OCI-LY7 (cell line): ENCODE results near the gene EDEM3. TPM values are rescaled to one million over a fixed set of nuclear protein-coding genes. Genes with fewer than 3 reads are reported as not detected.

Source experiments
- BruUV-seq: library from RNA; stranded (reverse); fragments of 400-500 nt; replicated peaks from 2 replicates; lab custom pipeline; 2021; lab: Mats Ljungman, UMichigan
- CTCF ChIA-PET: fragments of 300-600 bp; sonication (Branson Sonifier 250); formaldehyde crosslinking; loops from one replicate; lab custom pipeline; 2022; ENCODE audit warnings: antibody characterized with exemption; ENCODE audit not compliant: unreplicated experiment; lab: Charles Lee
- POLR2A ChIA-PET: fragments of 300-600 bp; sonication (Branson Sonifier 250); formaldehyde crosslinking; loops from one replicate; lab custom pipeline; 2022; ENCODE audit warnings: antibody characterized with exemption; lab: Charles Lee
- DNase-seq: peaks from one replicate; pipeline ENCODE4 v3.0.0-alpha.2; 2015; ENCODE audit warnings: low spot score
- H2AFZ ChIP-seq: fragments of 200-600 bp; sonication (generic), shearing (Covaris generic); 2 replicates; pipeline ENCODE4 v1.6.1; 2014; ENCODE audit warnings: mild to moderate bottlenecking, antibody characterized with exemption, low read length, moderate library complexity
- H3K27ac ChIP-seq: fragments of 200-600 bp; sonication (generic); 2 replicates; pipeline ENCODE4 v1.5.1; 2014; ENCODE audit warnings: mixed run types, low read depth, mild to moderate bottlenecking, moderate library complexity, low read length, inconsistent platforms; ENCODE audit not compliant: poor library complexity, severe bottlenecking
- H3K36me3 ChIP-seq: fragments of 200-600 bp; sonication (generic); 2 replicates; pipeline ENCODE4 v1.6.1; 2014; ENCODE audit warnings: mild to moderate bottlenecking, antibody characterized with exemption, low read length, moderate library complexity, mixed read lengths; ENCODE audit not compliant: insufficient read depth
- H3K4me1 ChIP-seq: fragments of 200-600 bp; sonication (generic); 2 replicates; pipeline ENCODE4 v1.5.1; 2014; ENCODE audit warnings: mild to moderate bottlenecking, low read length; ENCODE audit not compliant: insufficient read depth, poor library complexity, severe bottlenecking
- H3K4me2 ChIP-seq: fragments of 200-600 bp; sonication (generic); 2 replicates; pipeline ENCODE4 v1.6.1; 2014; ENCODE audit warnings: mild to moderate bottlenecking, low read length
- H3K4me3 ChIP-seq: fragments of 200-600 bp; sonication (generic); 2 replicates; pipeline ENCODE4 v1.5.1; 2014; ENCODE audit warnings: mild to moderate bottlenecking, low read depth, low read length; ENCODE audit not compliant: poor library complexity, severe bottlenecking
- H3K79me2 ChIP-seq: fragments of 200-600 bp; sonication (generic); 2 replicates; pipeline ENCODE4 v1.6.1; 2016; ENCODE audit warnings: low read depth, mild to moderate bottlenecking, low read length, moderate library complexity, mixed read lengths; ENCODE audit not compliant: insufficient read depth
- H3K9me2 ChIP-seq: fragments of 200-600 bp; sonication (generic); 2 replicates; pipeline ENCODE4 v1.6.1; 2016; ENCODE audit warnings: mild to moderate bottlenecking, low read length, mixed read lengths; ENCODE audit not compliant: insufficient read depth
- H3K9me3 ChIP-seq: fragments of 200-600 bp; sonication (generic); 2 replicates; pipeline ENCODE4 v1.6.1; 2014; ENCODE audit warnings: mild to moderate bottlenecking, mixed run types, low read length, mixed read lengths
- H4K20me1 ChIP-seq: fragments of 200-600 bp; sonication (generic); 2 replicates; pipeline ENCODE4 v1.6.1; 2014; ENCODE audit warnings: mild to moderate bottlenecking, antibody characterized with exemption, low read length, moderate library complexity, mixed read lengths; ENCODE audit not compliant: insufficient read depth
- EZH2phosphoT487 ChIP-seq: fragments of 200-600 bp; sonication (generic); IDR thresholded peaks from 2 replicates; pipeline ENCODE4 v1.6.1; 2018; ENCODE audit warnings: low read depth, borderline replicate concordance, mild to moderate bottlenecking, mixed run types, antibody characterized with exemption, low read length, moderate library complexity, mixed read lengths
- intact Hi-C: fragments of 100-400 bp; cut with micrococcal nuclease; formaldehyde crosslinking; loops from one replicate; pipeline ENCODE4 v1.10.0; 2022; ENCODE audit not compliant: unreplicated experiment
- total RNA-seq, 2 experiments: library from RNA; depleted of rRNA in 1 of 2; stranded (reverse); fragments of >200 nt in 1 of 2; shearing (Covaris generic) in 1 of 2; gene quantifications; 2 replicates each; pipeline ENCODE4 v1.2.3, GENCODE V29; 2014 to 2022
- TF ChIP-seq, protein P1 (sequence below): fragments of 200-600 bp; sonication (generic); conservative IDR thresholded peaks from 2 replicates; pipeline ENCODE4 v1.5.1; 2014; ENCODE audit warnings: mild to moderate bottlenecking, antibody characterized with exemption, low read length, moderate library complexity, mixed read lengths

EDEM3 gene
- total RNA-seq, 2 experiments from 2014 or later, result 19.5 to 27.4 TPM

GRCh38 chr1:184739796-184740195 lies 14.9 kb downstream of the EDEM3 start:
- Histone ChIP-seq H2AFZ (no peak overlapping the region), H3K36me3 (peaks cover 20% of the 10 kb centered on the region), H3K9me3 (no peaks in the 10 kb centered on the region), H3K79me2 (no peaks in the 10 kb centered on the region), H3K4me2 (no peak overlapping the region), H4K20me1 (no peaks in the 10 kb centered on the region), H3K4me1 (peaks cover 7% of the 10 kb centered on the region), H3K9me2 (no peaks in the 10 kb centered on the region), H3K4me3 (no peak overlapping the region), H3K27ac (no peak overlapping the region)
- no peak for TF ChIP-seq EZH2phosphoT487
- TF ChIP-seq, protein P1, sequence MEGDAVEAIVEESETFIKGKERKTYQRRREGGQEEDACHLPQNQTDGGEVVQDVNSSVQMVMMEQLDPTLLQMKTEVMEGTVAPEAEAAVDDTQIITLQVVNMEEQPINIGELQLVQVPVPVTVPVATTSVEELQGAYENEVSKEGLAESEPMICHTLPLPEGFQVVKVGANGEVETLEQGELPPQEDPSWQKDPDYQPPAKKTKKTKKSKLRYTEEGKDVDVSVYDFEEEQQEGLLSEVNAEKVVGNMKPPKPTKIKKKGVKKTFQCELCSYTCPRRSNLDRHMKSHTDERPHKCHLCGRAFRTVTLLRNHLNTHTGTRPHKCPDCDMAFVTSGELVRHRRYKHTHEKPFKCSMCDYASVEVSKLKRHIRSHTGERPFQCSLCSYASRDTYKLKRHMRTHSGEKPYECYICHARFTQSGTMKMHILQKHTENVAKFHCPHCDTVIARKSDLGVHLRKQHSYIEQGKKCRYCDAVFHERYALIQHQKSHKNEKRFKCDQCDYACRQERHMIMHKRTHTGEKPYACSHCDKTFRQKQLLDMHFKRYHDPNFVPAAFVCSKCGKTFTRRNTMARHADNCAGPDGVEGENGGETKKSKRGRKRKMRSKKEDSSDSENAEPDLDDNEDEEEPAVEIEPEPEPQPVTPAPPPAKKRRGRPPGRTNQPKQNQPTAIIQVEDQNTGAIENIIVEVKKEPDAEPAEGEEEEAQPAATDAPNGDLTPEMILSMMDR, result no peak
- POLR2A ChIA-PET, result interaction anchor here (0.6 kb wide), 2 partner anchors 15 to 480 kb away, joined by 3 read pairs; no protein-coding TSS in a partner anchor
- DNase-seq, result no peak
- CTCF ChIA-PET, result no interaction called here
- intact Hi-C loops, result no loop called here
- BruUV-seq, result no TSS peak

GRCh38 chr1:184739070-184739469 lies 15.6 kb downstream of the EDEM3 start:
- Histone ChIP-seq H4K20me1 (no peaks in the 10 kb centered on the region), H2AFZ (no peak overlapping the region), H3K9me3 (no peaks in the 10 kb centered on the region), H3K79me2 (no peaks in the 10 kb centered on the region), H3K4me1 (peaks cover 7% of the 10 kb centered on the region), H3K4me2 (no peak overlapping the region), H3K27ac (no peak overlapping the region), H3K36me3 (peaks cover 17% of the 10 kb centered on the region), H3K9me2 (no peaks in the 10 kb centered on the region), H3K4me3 (no peak overlapping the region)
- intact Hi-C loops, result no loop called here
- BruUV-seq, result no TSS peak
- TF ChIP-seq, protein P1, result no peak
- TF ChIP-seq EZH2phosphoT487, result no peak
- POLR2A ChIA-PET, result no interaction called here
- DNase-seq, result no peak
- CTCF ChIA-PET, result no interaction called here

DNA sequence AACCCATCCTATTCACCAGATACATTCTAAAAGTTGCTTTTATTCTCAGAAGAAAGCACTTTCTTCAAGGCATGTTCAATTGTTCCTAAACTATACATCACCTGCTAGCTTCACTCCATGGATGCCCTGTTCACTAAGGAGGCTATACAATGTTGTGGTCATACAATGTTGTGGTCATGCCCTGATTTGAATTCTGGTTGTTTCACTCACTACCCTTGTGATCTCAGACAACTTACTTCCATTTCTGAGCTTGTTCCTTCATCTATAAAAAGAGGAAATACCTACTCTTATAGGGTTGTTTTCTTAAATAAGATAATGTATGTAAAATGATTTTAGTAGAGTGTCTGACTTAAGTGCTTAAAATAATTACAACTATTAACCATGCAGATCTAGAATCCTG lies 19.7 kb downstream of the EDEM3 start:
- Histone ChIP-seq H3K27ac (no peak overlapping the region), H3K9me3 (no peaks in the 10 kb centered on the region), H3K36me3 (peaks cover 51% of the 10 kb centered on the region), H3K4me1 (peaks cover 7% of the 10 kb centered on the region), H3K4me2 (no peak overlapping the region), H3K9me2 (no peaks in the 10 kb centered on the region), H4K20me1 (no peaks in the 10 kb centered on the region), H3K4me3 (no peak overlapping the region), H2AFZ (no peak overlapping the region), H3K79me2 (no peaks in the 10 kb centered on the region)
- no peak for DNase-seq
- ChIA-PET CTCF (no interaction called here), POLR2A (interaction anchor here (1.0 to 3.4 kb wide), 8 partner anchors 8 to 38 kb away, joined by 3 to 17 read pairs (median 6); partner anchors contain the start of gene EDEM3)
- intact Hi-C loops, result no loop called here
- TF ChIP-seq, protein P1, result no peak
- no peak for TF ChIP-seq EZH2phosphoT487
- no TSS peak for BruUV-seq
